Kidney epithelial cell (primary cell): ENCODE data around the gene CFAP61. TPM values are rescaled to one million over a fixed set of nuclear protein-coding genes. Genes with fewer than 3 reads are reported as not detected.

Experiments used
- DNase-seq: peaks from one replicate; pipeline ENCODE4 v3.0.0-alpha.2; 2010; ENCODE audit warnings: low read depth
- H3K27me3 ChIP-seq: 2 replicates; pipeline ENCODE4 v1.6.0; 2011; ENCODE audit warnings: low read length; ENCODE audit not compliant: control insufficient read depth, insufficient read depth
- H3K36me3 ChIP-seq: 2 replicates; pipeline ENCODE4 v1.5.1; 2011; ENCODE audit warnings: low read length; ENCODE audit not compliant: control insufficient read depth, insufficient read depth
- H3K4me3 ChIP-seq: 2 replicates; pipeline ENCODE4 v1.5.1; 2011; ENCODE audit warnings: low read depth, mild to moderate bottlenecking, control low read depth, low read length
- total RNA-seq: library from RNA; depleted of rRNA; stranded (reverse); fragments of >200 nt; gene quantifications from 2 replicates; pipeline ENCODE4 v1.2.3, GENCODE V29; 2015
- TF ChIP-seq, protein P1 (sequence below): IDR thresholded peaks from 2 replicates; pipeline ENCODE4 v1.5.1; 2011; ENCODE audit warnings: mild to moderate bottlenecking, moderate library complexity, low read length, control low read depth, inconsistent platforms; ENCODE audit not compliant: insufficient read depth, poor library complexity, severe bottlenecking

Gene CFAP61
- total RNA-seq, 1 donor from 2014 or later: not detected

DNA sequence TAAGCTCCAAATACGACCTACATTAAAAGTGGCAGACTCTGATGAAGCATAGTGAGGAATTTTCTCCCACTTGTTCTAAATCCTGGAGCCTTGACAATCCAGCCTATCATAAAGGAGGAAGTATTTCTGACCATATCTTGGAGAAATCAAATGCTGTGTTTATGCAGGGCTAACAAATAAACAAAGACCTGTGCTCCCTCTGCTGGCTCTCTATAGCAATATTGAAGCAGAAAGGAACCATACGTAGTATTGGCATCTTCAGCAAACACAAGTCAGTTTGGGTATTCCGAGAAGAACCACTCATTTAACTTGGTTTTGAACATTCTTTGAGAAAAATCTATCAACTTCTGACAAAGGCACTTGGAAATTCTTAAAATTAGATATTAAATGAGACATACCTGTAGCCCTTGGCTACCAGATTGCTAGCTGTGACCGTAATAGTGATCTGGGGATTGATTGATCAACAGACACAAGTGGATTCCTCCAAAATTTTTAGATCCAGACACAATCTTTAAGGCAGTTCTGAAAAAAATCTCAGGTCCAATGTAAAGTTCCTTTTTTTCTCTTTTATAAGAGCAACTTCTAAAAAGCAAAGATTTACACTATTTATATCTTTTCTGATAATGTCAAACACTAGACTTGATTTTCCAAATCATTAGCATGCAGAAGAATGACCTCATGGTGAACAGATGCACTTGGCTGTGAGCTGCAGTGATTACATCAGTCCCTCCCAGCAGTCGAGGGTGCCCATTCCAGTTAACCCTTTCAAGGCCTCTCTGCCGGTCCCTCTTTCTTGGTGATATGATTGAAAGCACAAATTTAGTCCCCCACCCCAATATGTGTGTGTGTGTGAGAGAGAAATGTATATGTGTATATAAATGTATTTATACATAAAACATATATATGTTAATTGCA lies 355.8 kb downstream of the CFAP61 start:
- no peak for DNase-seq
- TF ChIP-seq, protein P1, sequence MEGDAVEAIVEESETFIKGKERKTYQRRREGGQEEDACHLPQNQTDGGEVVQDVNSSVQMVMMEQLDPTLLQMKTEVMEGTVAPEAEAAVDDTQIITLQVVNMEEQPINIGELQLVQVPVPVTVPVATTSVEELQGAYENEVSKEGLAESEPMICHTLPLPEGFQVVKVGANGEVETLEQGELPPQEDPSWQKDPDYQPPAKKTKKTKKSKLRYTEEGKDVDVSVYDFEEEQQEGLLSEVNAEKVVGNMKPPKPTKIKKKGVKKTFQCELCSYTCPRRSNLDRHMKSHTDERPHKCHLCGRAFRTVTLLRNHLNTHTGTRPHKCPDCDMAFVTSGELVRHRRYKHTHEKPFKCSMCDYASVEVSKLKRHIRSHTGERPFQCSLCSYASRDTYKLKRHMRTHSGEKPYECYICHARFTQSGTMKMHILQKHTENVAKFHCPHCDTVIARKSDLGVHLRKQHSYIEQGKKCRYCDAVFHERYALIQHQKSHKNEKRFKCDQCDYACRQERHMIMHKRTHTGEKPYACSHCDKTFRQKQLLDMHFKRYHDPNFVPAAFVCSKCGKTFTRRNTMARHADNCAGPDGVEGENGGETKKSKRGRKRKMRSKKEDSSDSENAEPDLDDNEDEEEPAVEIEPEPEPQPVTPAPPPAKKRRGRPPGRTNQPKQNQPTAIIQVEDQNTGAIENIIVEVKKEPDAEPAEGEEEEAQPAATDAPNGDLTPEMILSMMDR: no peak
- H3K4me3 ChIP-seq: no peak overlapping the region
- H3K27me3 ChIP-seq: no peaks in the 10 kb centered on the region
- H3K36me3 ChIP-seq: no peaks in the 10 kb centered on the region

DNA sequence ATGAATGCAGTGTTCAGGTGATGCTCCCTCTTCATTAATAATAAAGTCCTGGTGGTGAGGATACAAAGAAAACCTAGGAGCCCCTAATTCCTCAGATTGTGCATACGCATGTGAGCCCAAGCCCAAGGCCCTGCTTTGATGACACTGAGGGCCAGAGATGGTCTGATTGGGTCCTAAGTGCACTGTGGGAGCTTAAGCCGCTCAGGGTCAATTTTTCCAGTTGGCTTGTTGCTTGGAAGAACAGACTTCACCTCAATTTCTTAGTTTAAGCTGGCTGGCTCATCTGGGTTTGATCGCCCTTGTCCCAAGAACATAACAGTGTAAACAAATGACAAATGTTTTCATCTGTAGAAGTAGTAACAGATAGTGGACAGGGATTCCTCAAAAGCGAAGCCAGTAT lies 357.0 kb downstream of the CFAP61 start:
- Histone ChIP-seq H3K36me3 (no peaks in the 10 kb centered on the region), H3K4me3 (no peak overlapping the region), H3K27me3 (no peaks in the 10 kb centered on the region)
- no peak for DNase-seq
- TF ChIP-seq, protein P1: no peak

Other genes with a start within 250 kb of the CFAP61 start
- 53.6 and 54.9 TPM in 2 replicates for gene NAA20, start 35.2 kb upstream of the CFAP61 start, total RNA-seq
- gene CRNKL1, start 66 bp upstream of the CFAP61 start, total RNA-seq: 18.3 and 22.4 TPM in 2 replicates